ENCODE measurements around the gene SEMA3D.

GRCh38 chr7:84950836-84951235 lies 236.0 kb downstream of the SEMA3D start:
- no peak for TF ChIP-seq CTCF (IDR thresholded peaks at IDR 0.05)
- TF ChIP-seq POLR2A (IDR thresholded peaks at IDR 0.05): no peak
- TF ChIP-seq EP300 (IDR thresholded peaks at IDR 0.05): no peak
- TF ChIP-seq POLR2AphosphoS5 (IDR thresholded peaks at IDR 0.05): no peak

Data from sigmoid colon (tissue), 4 donors.